ENCODE data around the gene TANC1.

DNA sequence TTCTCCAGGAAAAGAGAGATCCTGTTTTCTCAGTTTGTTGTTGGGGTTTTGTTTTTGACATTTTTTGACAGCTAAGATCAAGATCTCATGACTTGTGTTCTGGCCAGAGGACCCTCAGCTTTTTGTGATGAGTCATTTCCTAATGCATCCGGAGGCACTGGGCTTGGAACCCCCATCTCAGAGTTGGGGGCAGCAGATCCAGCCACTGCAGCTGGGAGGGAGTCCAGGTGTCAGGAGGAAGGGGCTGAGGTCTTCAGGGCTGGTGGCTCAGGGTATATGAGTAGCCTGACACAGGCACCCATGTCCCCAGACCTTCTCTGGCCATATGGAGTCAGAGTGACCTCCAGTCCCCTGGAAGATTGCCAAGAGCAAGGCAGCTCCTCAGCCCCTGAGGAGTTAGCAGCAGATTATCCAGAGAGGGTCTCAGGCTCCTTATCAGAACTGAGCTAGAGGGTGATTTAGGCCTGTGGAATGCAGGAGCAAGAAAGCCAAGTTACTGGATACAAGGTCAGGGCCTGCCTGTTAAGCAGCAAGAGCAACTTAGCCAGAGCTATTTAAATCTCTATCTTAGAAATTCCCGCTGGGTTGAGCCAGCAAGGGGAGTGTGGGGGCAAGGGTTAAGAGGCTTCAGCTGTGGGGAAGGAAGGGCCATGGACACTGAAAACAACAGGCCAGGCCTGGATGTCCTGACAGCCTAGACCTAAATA is 62.4 kb downstream of the TANC1 start:
- TF ChIP-seq, protein P1, sequence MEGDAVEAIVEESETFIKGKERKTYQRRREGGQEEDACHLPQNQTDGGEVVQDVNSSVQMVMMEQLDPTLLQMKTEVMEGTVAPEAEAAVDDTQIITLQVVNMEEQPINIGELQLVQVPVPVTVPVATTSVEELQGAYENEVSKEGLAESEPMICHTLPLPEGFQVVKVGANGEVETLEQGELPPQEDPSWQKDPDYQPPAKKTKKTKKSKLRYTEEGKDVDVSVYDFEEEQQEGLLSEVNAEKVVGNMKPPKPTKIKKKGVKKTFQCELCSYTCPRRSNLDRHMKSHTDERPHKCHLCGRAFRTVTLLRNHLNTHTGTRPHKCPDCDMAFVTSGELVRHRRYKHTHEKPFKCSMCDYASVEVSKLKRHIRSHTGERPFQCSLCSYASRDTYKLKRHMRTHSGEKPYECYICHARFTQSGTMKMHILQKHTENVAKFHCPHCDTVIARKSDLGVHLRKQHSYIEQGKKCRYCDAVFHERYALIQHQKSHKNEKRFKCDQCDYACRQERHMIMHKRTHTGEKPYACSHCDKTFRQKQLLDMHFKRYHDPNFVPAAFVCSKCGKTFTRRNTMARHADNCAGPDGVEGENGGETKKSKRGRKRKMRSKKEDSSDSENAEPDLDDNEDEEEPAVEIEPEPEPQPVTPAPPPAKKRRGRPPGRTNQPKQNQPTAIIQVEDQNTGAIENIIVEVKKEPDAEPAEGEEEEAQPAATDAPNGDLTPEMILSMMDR (IDR thresholded peaks at IDR 0.05) = no peak
- TF ChIP-seq POLR2A (IDR thresholded peaks at IDR 0.05) = no peak
- TF ChIP-seq POLR2AphosphoS5 (IDR thresholded peaks at IDR 0.05) = peak in 1 of 4 donors; percentile 6

Measured in sigmoid colon (tissue), 4 donors.